Stimulated activated CD4-positive, alpha-beta T cell treated with anti-CD3 and anti-CD28 coated beads, TNF-alpha, amount 100 ng/mL, for 4 hours (primary cell): ENCODE results near the gene USP4.
"Not testable (repeated sequence)": the region's sequence is repeated elsewhere in the genome, so short reads cannot be mapped to it uniquely, and the experiment has no call there.

Source experiments
- DNase-seq, 3 experiments: peaks; one replicate each; pipeline ENCODE4 v3.0.0-alpha.2; 2020; ENCODE audit warnings: low read depth in 3 of 3

USP4 gene

GRCh38 chr3:49352281-49352680 lies 12.4 kb upstream of the USP4 start:
- no peak for DNase-seq

DNA sequence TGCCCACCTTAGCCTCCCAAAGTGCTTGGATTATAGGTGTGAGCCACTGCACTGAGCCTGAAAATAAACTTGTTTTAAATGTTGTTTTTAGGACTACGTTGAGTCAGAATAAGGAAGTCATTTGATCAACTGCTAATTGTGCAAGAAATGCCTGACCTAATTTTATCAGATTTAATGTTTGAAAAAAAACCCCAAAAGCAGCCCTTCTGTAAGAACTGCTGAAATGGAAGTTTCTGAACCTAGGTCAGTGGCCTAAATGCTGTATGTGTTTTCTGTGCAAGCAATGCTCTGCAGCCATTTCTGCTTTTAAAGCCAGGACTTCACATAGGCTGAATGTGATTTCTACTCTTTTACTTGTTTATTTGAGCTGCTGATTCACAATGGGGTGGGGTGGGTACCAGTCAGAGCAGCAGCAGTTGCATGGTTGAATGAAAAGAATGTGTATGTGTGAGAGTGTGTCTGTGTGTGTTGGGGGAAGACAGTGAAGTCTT lies 11.7 kb upstream of the USP4 start:
- no peak for DNase-seq

GRCh38 chr3:49349348-49350114 lies 9.7 kb upstream of the USP4 start:
- DNase-seq, result no peak

DNA sequence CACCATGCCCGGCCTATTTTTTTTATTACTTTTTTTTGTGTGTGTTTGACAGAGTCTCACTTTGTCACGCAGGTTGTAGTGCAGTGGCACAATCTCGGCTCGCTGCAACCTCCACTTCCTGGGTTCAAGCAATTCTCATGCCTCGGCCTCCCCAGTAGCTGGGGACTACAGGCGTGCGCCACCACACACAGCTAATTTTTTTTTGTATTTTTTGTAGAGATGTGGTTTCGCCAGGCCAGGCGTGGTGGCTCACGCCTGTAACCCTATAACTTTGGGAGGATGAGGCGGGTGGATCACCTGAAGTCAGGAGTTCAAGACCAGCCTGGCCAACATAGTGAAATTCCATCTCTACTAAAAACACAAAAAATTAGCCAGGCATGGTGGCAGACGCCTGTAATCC lies 8.5 kb upstream of the USP4 start:
- not testable (repeated sequence) for DNase-seq

GRCh38 chr3:49346797-49347251 lies 7.0 kb upstream of the USP4 start:
- no peak for DNase-seq

GRCh38 chr3:49343163-49343562 lies 3.3 kb upstream of the USP4 start:
- DNase-seq, result no peak

- no peak for DNase-seq
Observed at GRCh38 chr3:49341996-49342395, 2.1 kb upstream of the USP4 start.

GRCh38 chr3:49339581-49339940 lies 292 bp downstream of the USP4 start:
- peak in 1 of 3 experiments; percentile 16 for DNase-seq

GRCh38 chr3:49333916-49334633 lies 5.8 kb downstream of the USP4 start:
- no peak for DNase-seq

DNA sequence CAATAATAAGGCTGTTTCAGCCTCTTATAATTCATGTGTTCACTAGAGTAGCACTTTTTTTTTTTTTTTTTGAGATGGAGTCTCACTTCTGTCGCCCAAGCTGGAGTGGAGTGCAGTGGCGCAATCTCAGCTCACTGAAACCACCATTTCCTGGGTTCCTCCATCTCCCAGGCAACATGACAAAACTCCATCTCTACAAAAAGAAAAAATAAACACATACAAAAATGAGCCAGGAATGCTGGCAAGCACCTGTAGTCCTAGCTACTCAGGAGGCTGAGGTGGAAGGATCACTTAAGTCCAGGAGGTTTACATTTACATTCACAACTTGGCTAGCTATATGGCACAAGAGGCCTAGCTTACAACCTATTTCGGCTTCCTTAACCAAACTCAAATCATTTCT lies 6.8 kb downstream of the USP4 start:
- DNase-seq, result no peak

GRCh38 chr3:49329186-49329585 lies 10.7 kb downstream of the USP4 start:
- no peak for DNase-seq

DNA sequence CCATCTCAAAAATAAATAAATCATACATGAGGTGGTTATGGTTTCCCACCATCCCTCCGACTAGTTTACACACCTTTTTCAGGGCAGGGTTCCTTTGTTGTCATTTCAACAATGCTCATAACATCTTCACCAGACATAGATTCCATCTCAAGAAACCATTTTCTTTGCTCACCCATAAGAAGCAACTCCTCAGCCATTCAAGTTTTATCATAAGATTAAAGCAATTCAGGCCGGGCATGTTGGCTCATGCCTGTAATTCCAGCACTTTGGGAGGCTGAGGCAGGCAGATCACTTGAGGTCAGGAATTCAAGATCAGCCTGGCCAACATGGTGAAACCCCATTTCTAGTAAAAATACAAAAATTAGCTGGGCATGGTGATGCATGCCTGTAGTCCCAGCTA lies 11.5 kb downstream of the USP4 start:
- DNase-seq, result not testable (repeated sequence)

- no peak for DNase-seq
Observed at GRCh38 chr3:49327485-49327884, 12.4 kb downstream of the USP4 start.

- DNase-seq, result no peak
Observed at GRCh38 chr3:49324768-49325167, 15.1 kb downstream of the USP4 start.

DNA sequence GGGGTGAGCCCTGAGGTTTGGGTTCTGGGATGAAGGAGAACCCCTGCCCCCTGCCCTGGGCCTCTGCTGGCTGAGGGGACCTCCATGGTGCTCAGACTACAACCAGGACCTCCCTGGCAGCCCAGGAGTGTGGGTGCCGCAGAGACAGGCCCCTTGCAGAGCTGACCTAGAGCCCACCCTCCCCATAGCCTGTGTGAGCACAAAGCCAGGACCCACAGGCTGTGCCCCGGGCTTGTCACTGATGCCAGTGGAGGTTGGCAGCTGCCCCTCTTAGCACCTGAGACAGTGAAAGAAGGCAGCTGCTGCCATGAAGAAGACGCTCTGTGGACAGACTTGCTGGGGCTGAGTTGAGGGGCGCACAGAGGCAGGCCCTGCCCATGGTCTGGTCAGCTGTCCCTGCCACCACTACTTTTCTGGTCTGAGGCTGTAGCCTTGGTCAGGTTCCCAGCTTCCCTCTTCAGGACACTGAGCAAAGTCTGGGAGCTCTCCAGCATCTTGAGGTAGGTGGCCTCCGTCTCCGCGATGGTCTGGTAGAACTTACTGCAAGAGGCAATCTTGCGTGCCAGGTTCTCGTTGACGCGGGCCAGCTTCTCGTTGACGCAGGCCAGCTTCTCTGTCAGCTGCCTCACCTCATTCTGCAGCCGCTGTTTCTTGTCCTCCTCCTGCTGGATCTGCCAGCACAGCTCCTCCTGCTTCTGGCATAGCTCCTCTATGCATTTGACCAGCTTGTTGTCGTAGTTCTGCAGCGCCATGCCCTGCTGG lies 23.0 kb downstream of the USP4 start:
- DNase-seq, result no peak

DNA sequence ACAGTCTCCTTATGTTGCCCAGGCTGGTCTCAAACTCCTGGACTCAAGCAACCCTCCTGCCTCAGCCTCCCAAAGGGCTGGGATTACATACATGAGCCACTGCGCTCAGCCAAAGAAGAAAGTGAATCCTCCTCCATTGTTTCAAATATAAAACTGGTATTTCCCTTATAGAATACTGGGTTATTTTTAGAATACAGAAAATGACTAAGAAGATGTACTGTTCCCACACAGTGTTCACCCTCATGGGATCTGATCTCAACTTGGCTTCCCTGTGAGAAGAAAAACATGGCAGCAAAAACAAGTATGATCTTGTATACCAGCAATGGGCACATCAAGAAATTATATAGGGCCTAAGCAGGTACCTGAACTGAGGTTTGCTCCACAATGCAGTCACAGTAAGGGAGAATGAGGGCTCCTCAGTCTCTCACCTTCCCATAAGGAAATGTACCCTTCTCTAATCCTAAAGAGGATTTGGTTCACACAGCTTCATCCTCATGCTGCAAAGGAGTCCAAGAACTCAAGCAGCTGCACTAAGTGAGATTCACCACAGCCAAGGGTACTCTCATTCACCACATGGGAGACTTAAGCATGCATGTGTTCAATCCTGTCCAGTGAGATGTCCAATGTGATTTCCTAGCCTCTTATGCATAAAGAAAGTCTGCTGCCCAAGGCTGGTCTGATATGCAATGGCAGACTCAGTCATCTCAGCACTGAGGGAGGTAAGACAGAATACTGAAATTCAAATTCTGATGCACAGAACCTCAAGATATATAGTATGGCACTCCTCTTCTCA lies 25.8 kb downstream of the USP4 start:
- no peak for DNase-seq

GRCh38 chr3:49311283-49311682 lies 28.6 kb downstream of the USP4 start:
- DNase-seq, result no peak

GRCh38 chr3:49310677-49311076 lies 29.2 kb downstream of the USP4 start:
- DNase-seq, result no peak

- DNase-seq, result no peak
Observed at GRCh38 chr3:49305608-49306007, 34.2 kb downstream of the USP4 start.

- no peak for DNase-seq
Observed at GRCh38 chr3:49302613-49303012, 37.2 kb downstream of the USP4 start.

DNA sequence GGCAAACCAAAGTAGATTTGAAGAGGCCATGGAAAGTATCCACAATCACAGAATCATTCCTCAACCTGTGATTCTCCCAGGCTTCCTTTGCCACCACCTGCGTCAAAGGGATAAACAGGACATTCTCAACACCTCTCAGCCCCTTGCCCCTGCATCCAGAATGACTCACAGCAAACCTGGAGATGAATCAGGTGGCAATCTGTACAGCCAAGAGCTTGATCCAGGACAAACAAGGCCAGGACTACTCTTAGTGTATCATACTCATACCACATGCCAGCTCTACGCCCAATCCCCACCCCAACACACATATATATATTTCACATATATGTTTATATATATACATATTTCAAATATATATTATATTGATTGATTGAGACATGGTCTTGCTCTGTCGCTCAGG lies 39.3 kb downstream of the USP4 start:
- DNase-seq, result no peak

- no peak for DNase-seq
Observed at GRCh38 chr3:49298511-49298910, 41.3 kb downstream of the USP4 start.
